HG02763 (cell line): Measurements from ENCODE around the gene MGAT3.

Experiments
- ATAC-seq: cut with Tn5 transposase; IDR thresholded peaks from one replicate; pipeline ENCODE4 v1.9.1; 2021; ENCODE audit warnings: mild to moderate bottlenecking, moderate library complexity; ENCODE audit not compliant: unreplicated experiment

The MGAT3 gene

GRCh38 chr22:39470451-39471291 lies 13.9 kb downstream of the MGAT3 start:
- ATAC-seq = no peak

GRCh38 chr22:39471381-39472141 lies 14.7 kb downstream of the MGAT3 start:
- ATAC-seq = no peak

- no peak for ATAC-seq
Observed at GRCh38 chr22:39472570-39473556, 16.1 kb downstream of the MGAT3 start.

GRCh38 chr22:39473851-39474250 lies 17.0 kb downstream of the MGAT3 start:
- ATAC-seq = no peak

GRCh38 chr22:39474351-39475111 lies 17.7 kb downstream of the MGAT3 start:
- ATAC-seq = no peak

GRCh38 chr22:39475337-39475736 lies 18.5 kb downstream of the MGAT3 start:
- no peak for ATAC-seq

GRCh38 chr22:39475902-39476301 lies 19.1 kb downstream of the MGAT3 start:
- no peak for ATAC-seq

GRCh38 chr22:39476664-39477063 lies 19.9 kb downstream of the MGAT3 start:
- ATAC-seq = no peak

- ATAC-seq = no peak
Observed at GRCh38 chr22:39477542-39477941, 20.7 kb downstream of the MGAT3 start.

GRCh38 chr22:39478441-39478850 lies 21.6 kb downstream of the MGAT3 start:
- ATAC-seq = no peak

GRCh38 chr22:39479254-39479653 lies 22.4 kb downstream of the MGAT3 start:
- ATAC-seq = no peak

GRCh38 chr22:39480557-39480956 lies 23.7 kb downstream of the MGAT3 start:
- no peak for ATAC-seq

- no peak for ATAC-seq
Observed at GRCh38 chr22:39481054-39481453, 24.2 kb downstream of the MGAT3 start.

GRCh38 chr22:39481595-39481994 lies 24.8 kb downstream of the MGAT3 start:
- no peak for ATAC-seq

- ATAC-seq = no peak
Observed at GRCh38 chr22:39482768-39483167, 26.0 kb downstream of the MGAT3 start.

GRCh38 chr22:39486951-39487825 lies 30.4 kb downstream of the MGAT3 start:
- no peak for ATAC-seq

GRCh38 chr22:39487826-39488520 lies 31.2 kb downstream of the MGAT3 start:
- no peak for ATAC-seq

- ATAC-seq = no peak
Observed at GRCh38 chr22:39488563-39489083, 31.8 kb downstream of the MGAT3 start.
